Transverse colon (tissue), 4 donors: ENCODE data around the gene BCL7C.

ENCODE experiments used
- CTCF ChIP-seq, 5 experiments: fragments of 200-600 bp in 3 of 5; fragments of 450-650 bp in 2 of 5; sonication (generic) in 3 of 5; IDR thresholded peaks; 1 replicate in 2 of 5; 2 replicates in 3 of 5; pipeline ENCODE4 v1.5.1; 2016 to 2017; ENCODE audit warnings: antibody characterized with exemption in 5 of 5, inconsistent platforms in 3 of 5, mild to moderate bottlenecking in 2 of 5, moderate library complexity in 1 of 5
- POLR2AphosphoS5 ChIP-seq, 3 donors: sonication (generic); formaldehyde crosslinking; IDR thresholded peaks; one replicate each; pipeline ENCODE4 v1.6.1; 2016; ENCODE audit warnings: antibody characterized with exemption in 3 of 3

- TF ChIP-seq POLR2AphosphoS5 (IDR thresholded peaks at IDR 0.05), result no peak
- no peak for TF ChIP-seq CTCF (IDR thresholded peaks at IDR 0.05)
These were observed 30.4 kb upstream of the BCL7C start for GRCh38 chr16:30924076-30924912.
